Right lobe of liver (tissue), 6 donors: ENCODE data around the gene VTN. TPM values are rescaled to one million over a fixed set of nuclear protein-coding genes. Genes with fewer than 3 reads are reported as not detected.

Experiments used
- ATAC-seq, 4 donors: fragments of 200-7000 bp; cut with Tn5 transposase; one replicate each; pipeline ENCODE4 v1.9.1; 2020; ENCODE audit warnings: mild to moderate bottlenecking in 4 of 4, moderate library complexity in 4 of 4
- DNase-seq, 3 donors: peaks; one replicate each; pipeline ENCODE4 v3.0.0-alpha.2; 2020
- H3K27ac ChIP-seq, 3 donors: fragments of 200-600 bp; one replicate each; pipeline ENCODE4 v1.8.0; 2022
- H3K27me3 ChIP-seq, 2 donors: fragments of 200-600 bp; one replicate each; pipeline ENCODE4 v1.8.0; 2022
- H3K36me3 ChIP-seq, 4 donors: fragments of 200-600 bp; sonication (generic) in 1 of 4; one replicate each; pipeline versions ENCODE4 v1.5.1 to v1.8.0; 2017 to 2022; ENCODE audit warnings: control low read depth in 1 of 4
- H3K4me1 ChIP-seq, 4 donors: fragments of 200-600 bp; sonication (generic) in 1 of 4; one replicate each; pipeline versions ENCODE4 v1.5.1 to v1.8.0; 2017 to 2022; ENCODE audit warnings: control low read depth in 1 of 4
- H3K4me3 ChIP-seq, 3 donors: fragments of 200-600 bp; one replicate each; pipeline ENCODE4 v1.8.0; 2022
- H3K9me3 ChIP-seq, 4 donors: fragments of 200-600 bp; sonication (generic) in 1 of 4; one replicate each; pipeline versions ENCODE4 v1.5.1 to v1.8.0; 2017 to 2022; ENCODE audit warnings: control low read depth in 1 of 4
- POLR2A ChIP-seq: fragments of 450-650 bp; IDR thresholded peaks from one replicate; pipeline ENCODE4 v1.6.1; 2017; ENCODE audit warnings: antibody characterized with exemption, mild to moderate bottlenecking
- WGBS: methylation state at CpG from one replicate; pipeline ENCODE4 v1.1.6; 2018; ENCODE audit warnings: low coverage, low lambda C conversion rate; ENCODE audit not compliant: insufficient coverage; ENCODE audit errors: missing lambda C conversion rate; 5-methylcytosine and 5-hydroxymethylcytosine counted together
- intact Hi-C, 2 donors: fragments of 100-400 bp; cut with DNase I; formaldehyde crosslinking; loops; one replicate each; pipeline versions ENCODE4 v1.11.2 to v1.14.1; 2022
- total RNA-seq, 6 experiments: library from RNA; depleted of rRNA in 2 of 6; stranded (reverse); fragments of >200 nt in 2 of 6; fragmentation: NEBNext Ultra II Directional in 3 of 6; extraction: Animal tissue kit (Norgen Biotek cat#: 25700) in 3 of 6; gene quantifications; one replicate each; pipeline versions ENCODE4 v1.1.0 to v1.2.4, GENCODE V29; 2016 to 2023
- TF ChIP-seq, protein P1 (sequence below), 4 donors: fragments of 200-600 bp in 3 of 4; fragments of 450-650 bp in 1 of 4; IDR thresholded peaks; one replicate each; pipeline versions ENCODE4 v1.5.1 to v1.8.0; 2016 to 2022; ENCODE audit warnings: antibody characterized with exemption in 4 of 4, mild to moderate bottlenecking in 2 of 4
- donor health status: DM: no; HTN: yes; CAD: no.
- donor health status: DM: no; HTN: no; CAD: no.
- donor health status: DM: no; HTN: no; CAD: no.
- donor health status: DM: no; HTN: yes; CAD: no.
- donor health status: DM: no; HTN: yes; CAD: no.

VTN gene
- total RNA-seq, 6 experiments from 2014 or later: 2,747 to 3,771 (median 3,031) TPM

- ATAC-seq (peak in 1 of 4 donors; percentile 1), DNase-seq (no peak)
- intact Hi-C loops: loop anchor here in 1 of 2 donors (10.0 kb wide), 1 partner anchor 111 kb away; no protein-coding TSS in a partner anchor
- Histone ChIP-seq H3K4me1 (peaks cover 3 to 62% (median 34%) of the 10 kb centered on the region in 4 donors), H3K27me3 (no peaks in the 10 kb centered on the region), H3K9me3 (no peaks in the 10 kb centered on the region), H3K27ac (peak overlapping the region; percentile 72 to 89 (median 86)), H3K4me3 (peak overlapping the region in 2 of 3 donors; percentile 22 to 34), H3K36me3 (peaks cover 8 to 74% (median 44%) of the 10 kb centered on the region in 4 donors)
- WGBS: 27% methylated on average over 2 of the region's 2 CpGs
- no peak for TF ChIP-seq POLR2A
- TF ChIP-seq, protein P1, sequence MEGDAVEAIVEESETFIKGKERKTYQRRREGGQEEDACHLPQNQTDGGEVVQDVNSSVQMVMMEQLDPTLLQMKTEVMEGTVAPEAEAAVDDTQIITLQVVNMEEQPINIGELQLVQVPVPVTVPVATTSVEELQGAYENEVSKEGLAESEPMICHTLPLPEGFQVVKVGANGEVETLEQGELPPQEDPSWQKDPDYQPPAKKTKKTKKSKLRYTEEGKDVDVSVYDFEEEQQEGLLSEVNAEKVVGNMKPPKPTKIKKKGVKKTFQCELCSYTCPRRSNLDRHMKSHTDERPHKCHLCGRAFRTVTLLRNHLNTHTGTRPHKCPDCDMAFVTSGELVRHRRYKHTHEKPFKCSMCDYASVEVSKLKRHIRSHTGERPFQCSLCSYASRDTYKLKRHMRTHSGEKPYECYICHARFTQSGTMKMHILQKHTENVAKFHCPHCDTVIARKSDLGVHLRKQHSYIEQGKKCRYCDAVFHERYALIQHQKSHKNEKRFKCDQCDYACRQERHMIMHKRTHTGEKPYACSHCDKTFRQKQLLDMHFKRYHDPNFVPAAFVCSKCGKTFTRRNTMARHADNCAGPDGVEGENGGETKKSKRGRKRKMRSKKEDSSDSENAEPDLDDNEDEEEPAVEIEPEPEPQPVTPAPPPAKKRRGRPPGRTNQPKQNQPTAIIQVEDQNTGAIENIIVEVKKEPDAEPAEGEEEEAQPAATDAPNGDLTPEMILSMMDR (IDR thresholded peaks at IDR 0.05): no peak
Observed at GRCh38 chr17:28346199-28346580, 23.9 kb downstream of the VTN start.

- intact Hi-C loops: loop anchor here in 1 of 2 donors (10.0 kb wide), 1 partner anchor 111 kb away; no protein-coding TSS in a partner anchor
- Histone ChIP-seq H3K9me3 (no peaks in the 10 kb centered on the region), H3K4me1 (peaks cover 3 to 62% (median 34%) of the 10 kb centered on the region in 4 donors), H3K4me3 (peak overlapping the region in 2 of 3 donors; percentile 22 to 34), H3K27ac (peak overlapping the region; percentile 72 to 89 (median 86)), H3K27me3 (no peaks in the 10 kb centered on the region), H3K36me3 (peaks cover 7 to 74% (median 44%) of the 10 kb centered on the region in 4 donors)
- WGBS: 3% methylated on average over 5 of the region's 13 CpGs
- TF ChIP-seq, protein P1 (IDR thresholded peaks at IDR 0.05): no peak
- TF ChIP-seq POLR2A: peak; percentile 30
- DNase-seq (peak; percentile 62 to 75 (median 70)), ATAC-seq (peak; percentile 38 to 56 (median 52))
Observed at GRCh38 chr17:28345419-28346198, 24.5 kb downstream of the VTN start.

GRCh38 chr17:28344435-28344901 is 25.6 kb downstream of the VTN start:
- intact Hi-C loops: loop anchor here in 1 of 2 donors (10.0 kb wide), 1 partner anchor 110 kb away; no protein-coding TSS in a partner anchor
- no peak for ATAC-seq
- H3K9me3 ChIP-seq: no peaks in the 10 kb centered on the region
- no CpG with 5 or more reads among the region's 19 CpGs for WGBS
- H3K36me3 ChIP-seq: peaks cover 4 to 72% (median 41%) of the 10 kb centered on the region in 4 donors
- peaks cover 3 to 62% (median 34%) of the 10 kb centered on the region in 4 donors for H3K4me1 ChIP-seq
- no peak for TF ChIP-seq POLR2A
- TF ChIP-seq, protein P1 (IDR thresholded peaks at IDR 0.05): no peak
- H3K27ac ChIP-seq: peak overlapping the region in 2 of 3 donors; percentile 86 to 89
- H3K27me3 ChIP-seq: no peaks in the 10 kb centered on the region
- no peak overlapping the region for H3K4me3 ChIP-seq
- no peak for DNase-seq

- no peaks in the 10 kb centered on the region for H3K27me3 ChIP-seq
- peaks cover 4 to 68% (median 39%) of the 10 kb centered on the region in 4 donors for H3K36me3 ChIP-seq
- TF ChIP-seq, protein P1 (IDR thresholded peaks at IDR 0.05): no peak
- no peak for TF ChIP-seq POLR2A
- WGBS: no CpG with 5 or more reads among the region's 9 CpGs
- peak overlapping the region in 2 of 3 donors; percentile 86 to 89 for H3K27ac ChIP-seq
- no peak for ATAC-seq
- no peak overlapping the region for H3K4me3 ChIP-seq
- H3K9me3 ChIP-seq: no peaks in the 10 kb centered on the region
- peaks cover 3 to 59% (median 34%) of the 10 kb centered on the region in 4 donors for H3K4me1 ChIP-seq
- DNase-seq: no peak
- intact Hi-C loops: loop anchor here in 1 of 2 donors (10.0 kb wide), 1 partner anchor 109 kb away; no protein-coding TSS in a partner anchor
Observed at GRCh38 chr17:28344011-28344410, 26.1 kb downstream of the VTN start.
